Adipocyte (in vitro differentiated cells): Measurements from ENCODE around the gene PPM1L.

Source experiments
- DNase-seq: peaks from one replicate; pipeline ENCODE4 v3.0.0-alpha.2; 2015; ENCODE audit warnings: low read depth
- H3K27me3 ChIP-seq: replicated peaks from 2 replicates; pipeline ENCODE4 v1.7.0; 2013; ENCODE audit warnings: mild to moderate bottlenecking, low read length, moderate library complexity; ENCODE audit not compliant: control insufficient read depth, insufficient read depth
- H3K36me3 ChIP-seq: 2 replicates; pipeline ENCODE4 v1.7.0; 2013; ENCODE audit warnings: low read length, mild to moderate bottlenecking, moderate library complexity; ENCODE audit not compliant: control insufficient read depth, insufficient read depth, severe bottlenecking
- H3K4me1 ChIP-seq: 2 replicates; pipeline ENCODE4 v1.7.0; 2013; ENCODE audit warnings: mild to moderate bottlenecking, low read length, moderate library complexity; ENCODE audit not compliant: control insufficient read depth, insufficient read depth
- H3K4me3 ChIP-seq: 2 replicates; pipeline ENCODE4 v1.7.0; 2013; ENCODE audit warnings: mild to moderate bottlenecking, low read length, moderate library complexity
- H3K9ac ChIP-seq: 2 replicates; pipeline ENCODE4 v1.7.0; 2013; ENCODE audit warnings: mild to moderate bottlenecking, low read length, moderate library complexity
- H3K9me3 ChIP-seq: 2 replicates; pipeline ENCODE4 v1.7.0; 2013; ENCODE audit warnings: mild to moderate bottlenecking, low read length, moderate library complexity; ENCODE audit not compliant: control insufficient read depth

Gene PPM1L

DNA sequence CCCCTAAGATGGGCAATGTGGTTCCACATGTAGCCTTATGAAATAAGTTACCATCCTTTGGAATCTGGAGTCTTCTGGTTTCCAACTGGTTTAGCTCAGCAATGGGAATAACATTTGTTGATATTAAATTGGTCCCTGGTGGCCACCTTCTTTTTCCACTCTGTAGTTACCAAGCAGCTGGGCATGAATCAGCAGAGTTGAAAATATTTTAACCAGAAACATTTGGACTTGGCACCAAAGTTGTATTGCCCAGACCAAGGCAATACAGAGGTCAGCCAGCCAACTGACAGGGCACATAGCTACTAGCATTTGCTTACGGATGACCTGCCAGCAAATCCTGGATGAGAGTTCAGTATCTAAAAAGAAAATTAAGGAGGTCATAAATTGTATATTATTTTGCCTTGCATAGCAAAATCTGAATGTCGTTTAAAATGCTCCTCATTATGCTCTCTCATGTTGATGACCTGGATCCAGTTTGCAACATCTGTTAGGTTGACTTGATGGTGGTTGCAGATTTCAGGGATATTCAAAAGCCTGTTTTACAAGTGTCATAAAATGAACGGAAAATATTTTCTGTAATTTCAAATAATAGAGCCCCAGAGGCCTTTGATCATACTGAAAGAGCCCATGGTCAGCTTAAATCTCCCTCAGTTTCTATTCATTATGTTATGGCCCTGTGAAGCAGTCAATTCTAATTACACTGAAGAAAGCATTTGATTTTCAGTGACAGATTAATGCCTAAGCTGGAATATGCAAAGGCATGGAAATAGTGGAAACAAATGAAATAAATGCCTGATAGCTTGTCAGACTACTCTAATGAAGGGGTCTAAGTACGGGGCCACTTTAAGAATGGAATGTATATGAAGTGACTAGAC, 54.6 kb downstream of the PPM1L start:
- Histone ChIP-seq H3K36me3 (no peaks in the 10 kb centered on the region), H3K9me3 (no peaks in the 10 kb centered on the region), H3K27me3 (no peaks in the 10 kb centered on the region), H3K9ac (no peak overlapping the region), H3K4me1 (peaks cover 39% of the 10 kb centered on the region), H3K4me3 (peak overlapping the region; percentile 5)
- DNase-seq: peak; percentile 58

DNA sequence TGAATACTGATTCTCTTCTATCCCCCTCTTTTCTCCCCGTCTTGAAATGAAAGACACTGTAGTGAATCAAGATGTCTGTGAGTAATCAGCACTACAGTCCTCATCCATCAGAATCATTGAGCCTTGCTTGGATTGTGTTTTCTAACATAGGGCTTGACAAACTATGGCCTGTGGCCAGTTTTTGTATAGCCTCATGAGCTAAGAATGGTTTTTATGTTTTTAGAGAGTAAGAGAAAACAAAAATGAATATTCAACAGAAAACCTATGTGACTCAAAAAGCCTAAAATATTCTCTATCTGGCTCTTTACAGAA, 55.2 kb downstream of the PPM1L start:
- Histone ChIP-seq H3K9ac (no peak overlapping the region), H3K4me1 (peaks cover 39% of the 10 kb centered on the region), H3K9me3 (no peaks in the 10 kb centered on the region), H3K4me3 (no peak overlapping the region), H3K36me3 (no peaks in the 10 kb centered on the region), H3K27me3 (no peaks in the 10 kb centered on the region)
- DNase-seq: no peak

DNA sequence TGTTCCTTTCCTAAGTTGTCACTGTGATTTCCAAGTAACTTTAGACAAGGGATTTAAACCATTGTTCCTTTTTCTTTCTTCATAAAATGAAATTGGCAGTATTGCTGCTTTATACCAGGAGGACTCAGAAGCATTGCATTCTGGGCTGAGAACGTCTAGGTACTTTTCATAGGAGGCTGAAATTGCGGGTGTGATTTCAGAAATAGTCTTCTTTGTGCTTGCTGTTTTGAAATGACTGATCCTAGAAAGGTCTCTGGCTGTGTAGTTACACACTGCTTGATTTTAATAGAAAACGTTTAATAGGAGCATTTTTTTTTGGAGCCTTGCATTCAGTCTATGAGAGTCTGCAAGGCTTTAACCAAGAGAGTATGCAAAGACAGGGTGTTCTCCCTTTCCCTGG, 56.3 kb downstream of the PPM1L start:
- Histone ChIP-seq H3K4me1 (peaks cover 39% of the 10 kb centered on the region), H3K36me3 (no peaks in the 10 kb centered on the region), H3K4me3 (no peak overlapping the region)

DNA sequence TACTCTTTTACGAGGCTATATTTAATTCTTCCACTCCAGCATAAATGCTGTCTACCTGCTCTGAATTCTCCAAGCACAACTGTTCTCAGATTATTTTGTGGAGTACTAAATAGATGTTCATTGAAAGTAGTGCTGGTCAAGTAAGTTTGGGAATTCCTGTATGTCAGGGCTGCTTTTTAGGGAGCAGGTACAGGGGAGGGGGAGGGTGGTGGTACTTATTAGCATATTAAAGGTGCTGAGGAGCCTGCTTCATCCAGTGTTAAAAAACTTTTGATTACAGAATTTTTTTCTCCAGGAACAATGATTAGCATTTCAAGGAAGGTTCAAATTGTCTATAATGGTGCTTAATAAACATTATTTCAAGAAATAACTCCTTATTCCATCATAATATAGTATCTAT, 59.2 kb downstream of the PPM1L start:
- Histone ChIP-seq H3K9ac (no peak overlapping the region), H3K9me3 (no peaks in the 10 kb centered on the region), H3K27me3 (no peaks in the 10 kb centered on the region), H3K4me3 (no peak overlapping the region), H3K36me3 (no peaks in the 10 kb centered on the region), H3K4me1 (peaks cover 21% of the 10 kb centered on the region)
- no peak for DNase-seq

More for the DNA sequence above, 56.3 kb downstream of the PPM1L start:
- DNase-seq: no peak
- Histone ChIP-seq H3K9me3 (no peaks in the 10 kb centered on the region), H3K9ac (no peak overlapping the region), H3K27me3 (no peaks in the 10 kb centered on the region)

DNA sequence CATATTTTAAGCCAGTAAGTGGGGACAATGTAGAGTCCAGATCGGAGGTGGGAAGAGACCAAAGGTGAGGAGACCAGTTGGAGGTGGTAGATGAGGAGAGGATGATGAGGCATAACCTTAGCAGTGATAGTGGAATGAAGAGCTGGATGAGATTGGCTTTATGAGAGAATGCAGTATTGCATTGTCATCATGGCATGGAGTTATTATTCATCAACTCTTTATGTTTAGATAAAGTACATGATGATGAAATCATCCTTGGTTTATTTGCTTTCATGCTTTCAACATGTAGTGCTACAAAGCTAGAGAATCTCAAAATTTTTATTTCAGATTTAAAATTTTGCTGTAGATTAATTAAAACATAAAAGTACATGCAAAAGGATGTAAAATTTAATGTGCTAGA, 64.0 kb downstream of the PPM1L start:
- Histone ChIP-seq H3K9ac (no peak overlapping the region), H3K9me3 (no peaks in the 10 kb centered on the region), H3K27me3 (no peaks in the 10 kb centered on the region), H3K4me1 (no peaks in the 10 kb centered on the region), H3K36me3 (no peaks in the 10 kb centered on the region), H3K4me3 (no peak overlapping the region)
- peak; percentile 5 for DNase-seq

DNA sequence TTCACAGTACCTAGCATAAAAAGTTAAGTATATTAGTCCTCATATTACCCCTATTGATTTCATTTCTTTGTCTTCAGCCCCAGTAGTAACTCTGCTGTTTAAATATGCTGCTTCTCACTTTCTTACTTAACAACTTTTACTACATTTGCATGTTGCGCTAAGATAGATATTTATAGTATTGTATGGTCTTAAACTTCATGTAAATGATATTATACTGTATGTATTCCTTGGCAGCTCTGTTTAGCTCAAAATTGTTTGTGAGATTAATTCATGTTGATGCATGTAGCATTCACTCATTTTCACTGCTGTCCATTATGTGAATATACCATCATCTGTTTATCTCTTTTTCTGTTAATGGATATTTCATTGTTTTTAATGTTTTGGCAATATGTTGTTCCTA, 64.4 kb downstream of the PPM1L start:
- no peaks in the 10 kb centered on the region for H3K4me1 ChIP-seq
- no peaks in the 10 kb centered on the region for H3K9me3 ChIP-seq
- H3K36me3 ChIP-seq: no peaks in the 10 kb centered on the region
- no peak overlapping the region for H3K9ac ChIP-seq
- no peak for DNase-seq
- H3K4me3 ChIP-seq: no peak overlapping the region
- H3K27me3 ChIP-seq: no peaks in the 10 kb centered on the region

DNA sequence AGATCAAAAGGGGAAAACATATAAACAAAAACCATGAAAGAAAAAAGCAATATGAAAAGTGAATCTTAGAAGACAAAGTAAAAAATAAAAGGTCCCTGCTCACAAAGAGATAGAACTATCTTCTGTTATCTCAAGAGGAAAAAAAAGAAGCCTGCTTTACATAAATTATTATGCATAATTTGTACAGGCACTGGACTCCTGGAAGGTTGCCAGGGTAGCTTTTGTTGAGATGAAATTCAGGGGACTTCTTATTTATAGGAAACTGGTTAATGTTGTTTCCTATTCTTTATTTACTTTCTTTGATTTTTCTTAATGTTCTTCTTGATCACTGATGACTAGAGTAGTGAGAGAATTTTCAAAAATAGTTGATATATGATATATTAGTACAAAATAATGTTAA, 66.9 kb downstream of the PPM1L start:
- no peak for DNase-seq
- H3K36me3 ChIP-seq: no peaks in the 10 kb centered on the region
- H3K9ac ChIP-seq: no peak overlapping the region

DNA sequence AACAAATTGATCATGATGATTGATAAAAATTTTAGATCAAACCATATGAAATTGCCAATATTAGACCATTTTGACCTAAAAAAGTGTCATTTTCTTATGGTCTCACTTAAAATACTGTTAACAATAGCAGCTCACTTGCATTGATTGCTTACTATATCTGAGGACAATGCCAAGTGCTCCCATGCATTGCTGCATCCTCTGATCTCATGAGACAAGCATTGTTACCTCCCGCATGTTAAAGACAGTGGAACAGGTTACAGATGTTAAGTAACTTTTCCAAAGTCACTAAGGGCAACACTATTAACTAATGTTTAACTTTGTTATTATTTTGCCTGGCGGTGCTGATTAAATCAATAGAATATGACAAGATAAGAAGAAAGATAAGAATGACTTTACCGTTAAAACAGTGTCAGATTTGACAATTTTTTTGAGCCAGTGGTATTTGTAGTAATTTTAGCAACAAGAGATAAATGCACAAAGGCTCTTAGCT, 69.3 kb downstream of the PPM1L start:
- H3K36me3 ChIP-seq: no peaks in the 10 kb centered on the region
- H3K9me3 ChIP-seq: no peaks in the 10 kb centered on the region
- DNase-seq: no peak
- H3K27me3 ChIP-seq: no peaks in the 10 kb centered on the region
- H3K4me1 ChIP-seq: no peaks in the 10 kb centered on the region
- no peak overlapping the region for H3K4me3 ChIP-seq
- H3K9ac ChIP-seq: no peak overlapping the region

More for the DNA sequence above, 66.9 kb downstream of the PPM1L start:
- Histone ChIP-seq H3K4me3 (no peak overlapping the region), H3K9me3 (no peaks in the 10 kb centered on the region), H3K27me3 (no peaks in the 10 kb centered on the region), H3K4me1 (no peaks in the 10 kb centered on the region)

DNA sequence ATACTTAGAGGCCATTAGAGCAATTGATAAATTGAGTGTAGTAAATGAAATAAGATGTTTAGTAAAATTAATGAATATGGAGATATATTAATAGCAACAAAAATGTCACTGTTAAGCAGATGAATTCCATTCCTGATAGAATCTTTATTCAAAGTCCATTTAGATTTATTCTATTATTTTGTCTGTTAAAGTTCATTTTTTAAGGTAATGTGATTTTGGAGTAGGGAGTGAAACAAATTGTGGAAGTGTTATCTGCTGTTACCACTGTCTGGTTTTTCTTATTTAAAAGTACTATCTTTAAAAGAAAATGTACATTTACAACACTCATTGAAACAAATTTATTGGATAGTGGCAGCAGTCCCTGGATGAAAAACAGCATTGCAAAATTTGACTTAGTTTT, 70.4 kb downstream of the PPM1L start:
- no peaks in the 10 kb centered on the region for H3K4me1 ChIP-seq
- no peaks in the 10 kb centered on the region for H3K36me3 ChIP-seq
- H3K27me3 ChIP-seq: no peaks in the 10 kb centered on the region
- H3K9me3 ChIP-seq: no peaks in the 10 kb centered on the region
- H3K9ac ChIP-seq: no peak overlapping the region
- no peak overlapping the region for H3K4me3 ChIP-seq
- no peak for DNase-seq

DNA sequence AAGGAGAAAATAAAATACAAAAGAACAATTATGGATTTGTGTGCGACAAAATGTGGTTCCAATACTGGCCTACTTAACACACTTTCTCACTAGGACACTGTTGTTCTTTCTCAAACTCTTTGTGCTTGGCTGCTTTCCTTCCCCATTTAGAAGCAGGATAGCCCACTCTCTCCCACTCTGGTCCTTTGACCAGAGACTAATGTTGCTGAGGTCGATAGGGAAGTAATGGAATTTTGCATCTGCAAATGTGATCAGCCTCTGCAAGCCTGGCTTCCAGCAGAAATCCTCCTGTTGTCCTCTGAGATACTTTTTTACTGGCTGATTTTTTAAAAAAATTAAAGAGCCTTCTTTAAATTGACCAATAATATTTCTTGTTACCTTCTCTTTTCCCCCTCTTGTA, 71.0 kb downstream of the PPM1L start:
- Histone ChIP-seq H3K9ac (no peak overlapping the region), H3K9me3 (no peaks in the 10 kb centered on the region), H3K4me1 (no peaks in the 10 kb centered on the region), H3K4me3 (no peak overlapping the region), H3K27me3 (no peaks in the 10 kb centered on the region), H3K36me3 (no peaks in the 10 kb centered on the region)
- DNase-seq: no peak

DNA sequence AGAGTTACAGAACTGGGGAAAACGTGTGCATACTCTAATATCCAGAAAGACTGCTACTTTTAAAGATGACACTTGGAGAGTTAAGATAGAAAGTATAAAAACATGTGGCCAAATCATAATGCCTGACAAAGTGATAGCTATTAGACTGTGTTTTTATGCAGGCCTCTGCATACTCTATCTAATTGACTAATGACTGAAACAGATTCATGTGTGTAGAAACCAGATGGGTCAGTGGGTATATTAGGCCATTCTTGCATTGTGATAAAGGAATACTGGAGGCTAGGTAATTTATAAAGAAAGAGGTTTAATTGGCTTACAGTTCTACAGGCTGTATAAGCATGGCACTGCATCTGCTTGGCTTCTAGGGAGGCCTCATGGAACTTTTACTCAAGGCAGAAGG, 71.5 kb downstream of the PPM1L start:
- H3K4me1 ChIP-seq: no peaks in the 10 kb centered on the region
- no peaks in the 10 kb centered on the region for H3K27me3 ChIP-seq
- DNase-seq: no peak
- no peak overlapping the region for H3K9ac ChIP-seq
- H3K9me3 ChIP-seq: no peaks in the 10 kb centered on the region
- no peak overlapping the region for H3K4me3 ChIP-seq
- H3K36me3 ChIP-seq: no peaks in the 10 kb centered on the region

DNA sequence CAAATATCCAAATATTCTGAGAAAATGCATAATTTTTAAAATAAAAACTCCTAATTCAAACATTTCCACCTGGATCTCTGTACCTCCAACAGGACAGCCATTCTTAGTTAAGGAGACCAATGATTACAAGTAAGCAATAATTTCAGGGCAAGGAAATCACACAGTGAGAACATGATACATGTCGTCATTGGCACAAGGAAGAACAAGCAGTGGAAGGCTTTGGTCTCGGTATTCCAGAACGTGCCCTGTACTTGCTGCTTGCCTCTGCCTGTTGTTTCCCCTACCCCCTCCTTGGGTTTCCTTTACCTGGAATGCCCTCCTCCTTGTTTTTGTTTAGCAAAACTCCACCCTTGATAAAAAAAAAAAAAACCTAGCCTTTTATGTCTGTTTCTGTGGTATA, 72.8 kb downstream of the PPM1L start:
- Histone ChIP-seq H3K9me3 (no peaks in the 10 kb centered on the region), H3K9ac (no peak overlapping the region), H3K27me3 (no peaks in the 10 kb centered on the region), H3K4me1 (no peaks in the 10 kb centered on the region), H3K36me3 (no peaks in the 10 kb centered on the region), H3K4me3 (no peak overlapping the region)
- DNase-seq: no peak
